ENCODE results near the gene BEST1.

GRCh38 chr11:61910187-61911127 is 39.7 kb upstream of the BEST1 start:
- TF ChIP-seq, protein P1, sequence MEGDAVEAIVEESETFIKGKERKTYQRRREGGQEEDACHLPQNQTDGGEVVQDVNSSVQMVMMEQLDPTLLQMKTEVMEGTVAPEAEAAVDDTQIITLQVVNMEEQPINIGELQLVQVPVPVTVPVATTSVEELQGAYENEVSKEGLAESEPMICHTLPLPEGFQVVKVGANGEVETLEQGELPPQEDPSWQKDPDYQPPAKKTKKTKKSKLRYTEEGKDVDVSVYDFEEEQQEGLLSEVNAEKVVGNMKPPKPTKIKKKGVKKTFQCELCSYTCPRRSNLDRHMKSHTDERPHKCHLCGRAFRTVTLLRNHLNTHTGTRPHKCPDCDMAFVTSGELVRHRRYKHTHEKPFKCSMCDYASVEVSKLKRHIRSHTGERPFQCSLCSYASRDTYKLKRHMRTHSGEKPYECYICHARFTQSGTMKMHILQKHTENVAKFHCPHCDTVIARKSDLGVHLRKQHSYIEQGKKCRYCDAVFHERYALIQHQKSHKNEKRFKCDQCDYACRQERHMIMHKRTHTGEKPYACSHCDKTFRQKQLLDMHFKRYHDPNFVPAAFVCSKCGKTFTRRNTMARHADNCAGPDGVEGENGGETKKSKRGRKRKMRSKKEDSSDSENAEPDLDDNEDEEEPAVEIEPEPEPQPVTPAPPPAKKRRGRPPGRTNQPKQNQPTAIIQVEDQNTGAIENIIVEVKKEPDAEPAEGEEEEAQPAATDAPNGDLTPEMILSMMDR (IDR thresholded peaks at IDR 0.05; ENCODE audit: poor library complexity, severe bottlenecking), result no peak
- TF ChIP-seq RAD21 (conservative IDR thresholded peaks at IDR 0.05) (no peak), EZH2 (IDR thresholded peaks at IDR 0.05; ENCODE audit: borderline replicate concordance, insufficient read depth, low read length, poor library complexity, severe bottlenecking) (no peak), POLR2AphosphoS5 (IDR thresholded peaks at IDR 0.05) (no peak)
- TF ChIP-seq, protein P2, sequence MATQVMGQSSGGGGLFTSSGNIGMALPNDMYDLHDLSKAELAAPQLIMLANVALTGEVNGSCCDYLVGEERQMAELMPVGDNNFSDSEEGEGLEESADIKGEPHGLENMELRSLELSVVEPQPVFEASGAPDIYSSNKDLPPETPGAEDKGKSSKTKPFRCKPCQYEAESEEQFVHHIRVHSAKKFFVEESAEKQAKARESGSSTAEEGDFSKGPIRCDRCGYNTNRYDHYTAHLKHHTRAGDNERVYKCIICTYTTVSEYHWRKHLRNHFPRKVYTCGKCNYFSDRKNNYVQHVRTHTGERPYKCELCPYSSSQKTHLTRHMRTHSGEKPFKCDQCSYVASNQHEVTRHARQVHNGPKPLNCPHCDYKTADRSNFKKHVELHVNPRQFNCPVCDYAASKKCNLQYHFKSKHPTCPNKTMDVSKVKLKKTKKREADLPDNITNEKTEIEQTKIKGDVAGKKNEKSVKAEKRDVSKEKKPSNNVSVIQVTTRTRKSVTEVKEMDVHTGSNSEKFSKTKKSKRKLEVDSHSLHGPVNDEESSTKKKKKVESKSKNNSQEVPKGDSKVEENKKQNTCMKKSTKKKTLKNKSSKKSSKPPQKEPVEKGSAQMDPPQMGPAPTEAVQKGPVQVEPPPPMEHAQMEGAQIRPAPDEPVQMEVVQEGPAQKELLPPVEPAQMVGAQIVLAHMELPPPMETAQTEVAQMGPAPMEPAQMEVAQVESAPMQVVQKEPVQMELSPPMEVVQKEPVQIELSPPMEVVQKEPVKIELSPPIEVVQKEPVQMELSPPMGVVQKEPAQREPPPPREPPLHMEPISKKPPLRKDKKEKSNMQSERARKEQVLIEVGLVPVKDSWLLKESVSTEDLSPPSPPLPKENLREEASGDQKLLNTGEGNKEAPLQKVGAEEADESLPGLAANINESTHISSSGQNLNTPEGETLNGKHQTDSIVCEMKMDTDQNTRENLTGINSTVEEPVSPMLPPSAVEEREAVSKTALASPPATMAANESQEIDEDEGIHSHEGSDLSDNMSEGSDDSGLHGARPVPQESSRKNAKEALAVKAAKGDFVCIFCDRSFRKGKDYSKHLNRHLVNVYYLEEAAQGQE (IDR thresholded peaks at IDR 0.05; ENCODE audit: borderline replicate concordance), result no peak
